ENCODE measurements around the gene TLE1. TPM values are rescaled to one million over a fixed set of nuclear protein-coding genes. Genes with fewer than 3 reads are reported as not detected.
"Not testable (repeated sequence)": the region's sequence is repeated elsewhere in the genome, so short reads cannot be mapped to it uniquely, and the experiment has no call there.

TLE1 gene
- polyA plus RNA-seq, 4 donors: 5.9 to 28.6 (median 18.8) TPM

DNA sequence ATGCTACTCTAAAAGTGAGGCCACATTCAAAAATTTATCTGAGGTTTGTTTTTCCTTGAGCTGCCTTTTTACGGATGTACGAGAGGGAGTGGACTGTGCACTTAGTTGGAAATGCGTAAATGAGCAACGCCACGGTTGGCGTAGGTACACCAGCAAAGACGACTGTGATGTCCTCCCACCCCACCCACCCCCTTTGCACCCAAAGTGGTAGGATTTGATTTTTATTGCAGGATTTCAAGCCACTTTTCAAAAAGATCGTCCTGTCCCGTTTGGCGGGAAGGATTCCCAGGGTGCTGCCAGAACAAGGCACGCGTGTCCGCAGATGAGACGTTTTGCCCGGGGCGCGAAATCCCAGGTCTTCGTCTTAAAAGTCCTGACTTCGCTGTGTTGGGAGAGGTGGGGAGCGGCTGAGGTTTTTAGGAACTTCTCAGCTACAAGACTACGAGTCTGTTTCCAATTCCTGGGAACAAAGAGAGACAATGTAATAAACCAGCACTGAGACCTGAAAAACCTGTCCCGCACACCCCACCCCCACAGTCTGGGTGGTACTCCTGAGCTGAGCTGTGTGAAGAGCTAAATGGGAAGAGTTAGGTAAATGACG, 1.0 kb upstream of the TLE1 start:
- Histone ChIP-seq H3K9me3 (ENCODE audit: control insufficient read depth in 2 of 2, insufficient read depth in 1 of 2, low read depth in 1 of 2, low read length in 1 of 2) (no peaks in the 10 kb centered on the region), H3K36me3 (ENCODE audit: control insufficient read depth in 3 of 3, insufficient read depth in 2 of 3, low read depth in 1 of 3, low read length in 3 of 3) (no peaks in the 10 kb centered on the region), H3K4me3 (ENCODE audit: low read depth in 1 of 3, low read length in 3 of 3) (peak overlapping the region; percentile 0 to 69 (median 63)), H3K27me3 (ENCODE audit: control insufficient read depth in 3 of 3, insufficient read depth in 3 of 3, low read length in 3 of 3) (peaks cover 0 to 9% (median 0%) of the 10 kb centered on the region in 3 donors), H3K4me1 (ENCODE audit: control insufficient read depth in 3 of 3, insufficient read depth in 2 of 3, low read depth in 1 of 3, low read length in 2 of 3) (peaks cover 0 to 18% (median 4%) of the 10 kb centered on the region in 3 donors), H3K27ac (ENCODE audit: low read depth in 1 of 3, low read length in 2 of 3) (peak overlapping the region in 2 of 3 donors; percentile 2 to 31)
- DNase-seq: peak; percentile 23 to 75
- 5 to 13% (median 9%) methylated on average over 23 of the region's 23 CpGs for WGBS, 3 donors
- no peak for FAIRE-seq

DNA sequence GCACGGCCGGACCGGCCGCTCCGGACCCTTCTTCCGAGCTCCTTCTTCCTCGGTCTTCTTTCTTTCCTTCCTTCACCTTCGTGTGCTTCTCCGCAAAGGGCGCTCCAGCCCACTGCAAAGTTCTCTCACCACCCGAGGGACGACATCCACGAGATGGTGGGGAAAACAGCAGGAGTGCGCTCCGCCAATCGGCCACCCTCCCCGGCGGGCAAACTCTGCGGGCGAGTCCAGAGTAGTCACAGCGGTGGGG, 329 bp downstream of the TLE1 start:
- not testable (repeated sequence) for H3K27me3 ChIP-seq (ENCODE audit: control insufficient read depth in 3 of 3, insufficient read depth in 3 of 3, low read length in 3 of 3); H3K36me3 ChIP-seq (ENCODE audit: control insufficient read depth in 3 of 3, insufficient read depth in 2 of 3, low read depth in 1 of 3, low read length in 3 of 3); DNase-seq; FAIRE-seq; H3K9me3 ChIP-seq (ENCODE audit: control insufficient read depth in 2 of 2, insufficient read depth in 1 of 2, low read depth in 1 of 2, low read length in 1 of 2)
- H3K27ac ChIP-seq (ENCODE audit: low read depth in 1 of 3, low read length in 2 of 3): peak overlapping the region; percentile 56 to 88 (median 77)
- WGBS, 3 donors: 0 to 1% (median 0%) methylated on average over 16 to 21 of the region's 21 CpGs
- H3K4me3 ChIP-seq (ENCODE audit: low read depth in 1 of 3, low read length in 3 of 3): peak overlapping the region; percentile 63 to 90 (median 69)
- H3K4me1 ChIP-seq (ENCODE audit: control insufficient read depth in 3 of 3, insufficient read depth in 2 of 3, low read depth in 1 of 3, low read length in 2 of 3): peaks cover 2 to 18% (median 4%) of the 10 kb centered on the region in 3 donors

DNA sequence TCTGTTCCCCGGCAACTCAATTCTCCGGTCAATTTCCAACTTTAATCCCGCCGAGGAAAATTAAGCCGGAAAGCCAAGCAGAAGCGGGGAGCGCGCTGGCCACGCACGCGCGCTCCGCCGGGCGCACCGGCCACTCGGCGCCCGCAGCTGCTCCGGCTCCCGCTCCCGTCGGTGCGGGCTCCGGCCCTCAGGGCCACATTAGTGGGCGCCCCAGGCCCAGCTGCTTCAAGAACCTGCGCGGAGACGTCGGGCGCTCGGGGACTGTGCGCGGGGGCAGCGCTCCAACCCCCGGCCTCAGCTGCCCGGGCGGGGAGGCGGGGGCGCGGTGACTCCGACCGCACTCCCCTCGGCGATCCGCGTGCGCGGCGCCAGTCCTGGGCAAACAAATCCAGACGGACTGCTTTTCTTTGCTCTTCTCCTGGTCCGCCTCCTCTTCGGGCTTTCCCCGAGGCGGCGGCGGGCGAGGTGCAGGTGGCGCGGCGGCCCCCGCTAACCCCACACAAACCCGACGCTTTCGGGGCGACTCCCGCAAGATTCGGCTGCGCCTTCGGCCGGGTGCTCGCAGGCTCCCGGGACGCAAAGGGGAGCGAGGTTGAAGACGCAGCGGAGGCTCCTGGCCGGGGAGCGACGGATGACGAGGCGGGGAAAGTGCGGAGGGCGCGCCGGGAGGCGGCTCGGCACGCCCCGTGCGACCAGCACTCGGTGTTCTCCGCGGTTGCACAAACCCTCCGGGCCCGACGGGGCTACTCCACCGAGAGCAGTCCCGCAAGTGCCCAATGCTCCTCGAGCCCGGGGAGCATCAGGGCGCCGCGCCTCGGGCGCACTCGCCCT, 870 bp downstream of the TLE1 start:
- FAIRE-seq; H3K27me3 ChIP-seq (ENCODE audit: control insufficient read depth in 3 of 3, insufficient read depth in 3 of 3, low read length in 3 of 3); H3K9me3 ChIP-seq (ENCODE audit: control insufficient read depth in 2 of 2, insufficient read depth in 1 of 2, low read depth in 1 of 2, low read length in 1 of 2); H3K36me3 ChIP-seq (ENCODE audit: control insufficient read depth in 3 of 3, insufficient read depth in 2 of 3, low read depth in 1 of 3, low read length in 3 of 3): not testable (repeated sequence)
- H3K4me1 ChIP-seq (ENCODE audit: control insufficient read depth in 3 of 3, insufficient read depth in 2 of 3, low read depth in 1 of 3, low read length in 2 of 3): peaks cover 2 to 18% (median 4%) of the 10 kb centered on the region in 3 donors
- peak overlapping the region; percentile 63 to 90 (median 69) for H3K4me3 ChIP-seq (ENCODE audit: low read depth in 1 of 3, low read length in 3 of 3)
- 0 to 2% (median 0%) methylated on average over 74 to 107 of the region's 107 CpGs for WGBS, 3 donors
- peak overlapping the region in 2 of 3 donors; percentile 77 to 88 for H3K27ac ChIP-seq (ENCODE audit: low read depth in 1 of 3, low read length in 2 of 3)
- DNase-seq: peak; percentile 73 to 78

- Histone ChIP-seq H3K27ac (ENCODE audit: low read depth in 1 of 3, low read length in 2 of 3) (peak overlapping the region in 2 of 3 donors; percentile 66 to 88), H3K4me3 (ENCODE audit: low read depth in 1 of 3, low read length in 3 of 3) (peak overlapping the region; percentile 63 to 90 (median 69)), H3K4me1 (ENCODE audit: control insufficient read depth in 3 of 3, insufficient read depth in 2 of 3, low read depth in 1 of 3, low read length in 2 of 3) (peaks cover 2 to 18% (median 4%) of the 10 kb centered on the region in 3 donors), H3K36me3 (ENCODE audit: control insufficient read depth in 3 of 3, insufficient read depth in 2 of 3, low read depth in 1 of 3, low read length in 3 of 3) (no peaks in the 10 kb centered on the region), H3K27me3 (ENCODE audit: control insufficient read depth in 3 of 3, insufficient read depth in 3 of 3, low read length in 3 of 3) (peaks cover 0 to 3% (median 0%) of the 10 kb centered on the region in 3 donors), H3K9me3 (ENCODE audit: control insufficient read depth in 2 of 2, insufficient read depth in 1 of 2, low read depth in 1 of 2, low read length in 1 of 2) (no peaks in the 10 kb centered on the region)
- 1 to 3% (median 1%) methylated on average over 45 to 51 of the region's 51 CpGs for WGBS, 3 donors
- FAIRE-seq (no peak), DNase-seq (peak; percentile 31 to 78)
Measured at GRCh38 chr9:81687521-81688261, 1.7 kb downstream of the TLE1 start.

DNA sequence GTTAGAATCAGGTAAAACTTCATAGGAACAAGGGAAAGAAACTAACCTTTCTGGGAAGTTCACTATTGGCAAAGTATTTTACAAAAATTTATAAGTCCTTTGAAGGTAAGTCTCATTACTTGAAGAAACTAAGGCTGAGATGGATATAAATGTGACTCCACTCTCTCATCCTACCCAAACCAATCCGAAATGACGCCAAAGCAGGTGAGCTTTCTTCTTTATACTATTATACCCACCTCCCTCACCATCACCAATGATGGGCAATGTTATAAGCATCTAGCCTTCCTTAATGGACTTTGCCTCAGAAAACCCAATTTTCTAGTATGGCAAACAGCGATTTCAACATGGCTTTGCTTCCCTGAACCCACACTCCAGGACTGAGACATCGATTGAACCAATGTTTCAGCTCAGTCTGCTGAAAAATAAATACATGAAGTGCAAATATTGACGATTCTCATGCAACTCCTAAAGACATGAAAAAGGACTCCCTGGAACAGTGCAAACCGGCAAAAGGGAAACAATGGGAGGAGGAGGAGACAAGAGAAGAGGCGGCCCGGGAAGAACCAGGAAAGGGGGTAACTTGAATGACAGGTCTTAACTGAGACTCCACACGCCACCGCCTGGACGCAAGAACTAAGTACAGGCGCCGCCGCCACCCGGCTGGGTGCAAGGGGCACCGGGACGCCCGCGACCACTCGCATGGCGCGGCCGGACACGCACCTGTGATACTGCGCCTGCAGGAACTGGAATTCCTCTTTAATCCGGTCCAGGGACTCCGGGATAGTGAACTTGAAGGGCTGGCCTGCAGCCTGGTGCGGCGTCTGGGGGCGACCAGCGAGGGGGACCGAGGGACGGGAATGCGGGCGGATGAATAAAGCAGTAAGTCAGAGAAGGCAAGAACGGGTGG, 2.5 kb downstream of the TLE1 start:
- Histone ChIP-seq H3K27me3 (ENCODE audit: control insufficient read depth in 3 of 3, insufficient read depth in 3 of 3, low read length in 3 of 3) (peaks cover 0 to 3% (median 0%) of the 10 kb centered on the region in 3 donors), H3K4me3 (ENCODE audit: low read depth in 1 of 3, low read length in 3 of 3) (peak overlapping the region; percentile 63 to 90 (median 69)), H3K36me3 (ENCODE audit: control insufficient read depth in 3 of 3, insufficient read depth in 2 of 3, low read depth in 1 of 3, low read length in 3 of 3) (peaks cover 0 to 4% (median 0%) of the 10 kb centered on the region in 3 donors), H3K9me3 (ENCODE audit: control insufficient read depth in 2 of 2, insufficient read depth in 1 of 2, low read depth in 1 of 2, low read length in 1 of 2) (no peaks in the 10 kb centered on the region), H3K4me1 (ENCODE audit: control insufficient read depth in 3 of 3, insufficient read depth in 2 of 3, low read depth in 1 of 3, low read length in 2 of 3) (peaks cover 4 to 18% (median 5%) of the 10 kb centered on the region in 3 donors), H3K27ac (ENCODE audit: low read depth in 1 of 3, low read length in 2 of 3) (peak overlapping the region in 2 of 3 donors; percentile 66 to 88)
- DNase-seq (peak; percentile 84 to 90), FAIRE-seq (no peak)
- 4 to 5% (median 4%) methylated on average over 36 of the region's 36 CpGs for WGBS, 3 donors

DNA sequence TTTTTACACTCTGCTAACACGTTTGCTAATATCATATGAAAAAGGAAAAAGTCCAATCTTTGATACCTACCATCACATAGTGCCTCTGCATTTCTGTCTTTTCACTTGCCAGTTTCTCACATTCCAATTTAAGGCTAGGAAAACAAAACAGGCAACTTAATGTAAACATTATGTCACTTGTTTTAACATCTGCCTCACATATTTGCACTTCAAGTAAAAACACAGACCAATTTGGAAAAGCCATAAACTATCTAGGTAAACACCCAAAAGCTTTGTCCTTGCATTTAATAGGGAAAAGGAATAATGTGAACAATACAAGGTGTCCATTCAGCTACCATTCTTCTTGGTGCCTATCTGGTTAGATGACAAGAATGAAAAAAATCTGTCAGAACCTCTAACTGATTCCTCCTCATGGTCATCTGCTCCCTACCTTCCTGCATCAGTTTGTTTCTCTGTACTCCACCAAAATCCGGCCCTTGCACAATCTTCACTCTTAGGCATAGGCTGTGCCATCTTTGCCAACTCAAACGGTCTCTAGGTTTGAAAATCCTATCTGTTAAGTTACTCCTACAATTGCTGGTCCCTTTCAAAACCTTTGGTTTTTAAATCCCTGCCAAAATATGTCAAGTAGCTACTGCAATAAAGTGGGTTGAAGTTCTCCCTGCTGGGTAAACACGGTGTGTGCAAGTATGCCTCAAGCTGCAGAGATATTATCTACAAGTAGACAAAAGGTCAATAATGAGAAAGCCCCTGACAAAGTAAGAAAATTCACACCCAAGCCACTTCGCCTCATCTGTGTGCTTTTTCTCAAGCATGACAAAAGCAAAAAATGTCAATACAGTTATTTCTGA, 3.4 kb downstream of the TLE1 start:
- Histone ChIP-seq H3K4me3 (ENCODE audit: low read depth in 1 of 3, low read length in 3 of 3) (peak overlapping the region in 1 of 3 donors; percentile 69), H3K9me3 (ENCODE audit: control insufficient read depth in 2 of 2, insufficient read depth in 1 of 2, low read depth in 1 of 2, low read length in 1 of 2) (no peaks in the 10 kb centered on the region), H3K27me3 (ENCODE audit: control insufficient read depth in 3 of 3, insufficient read depth in 3 of 3, low read length in 3 of 3) (peaks cover 0 to 3% (median 0%) of the 10 kb centered on the region in 3 donors), H3K27ac (ENCODE audit: low read depth in 1 of 3, low read length in 2 of 3) (no peak overlapping the region), H3K4me1 (ENCODE audit: control insufficient read depth in 3 of 3, insufficient read depth in 2 of 3, low read depth in 1 of 3, low read length in 2 of 3) (peaks cover 4 to 18% (median 5%) of the 10 kb centered on the region in 3 donors), H3K36me3 (ENCODE audit: control insufficient read depth in 3 of 3, insufficient read depth in 2 of 3, low read depth in 1 of 3, low read length in 3 of 3) (peaks cover 0 to 12% (median 0%) of the 10 kb centered on the region in 3 donors)
- FAIRE-seq (no peak), DNase-seq (peak; percentile 41 to 47)
- 19 to 33% (median 30%) methylated on average over 5 of the region's 5 CpGs for WGBS, 3 donors

- no peak for FAIRE-seq
- H3K4me1 ChIP-seq (ENCODE audit: control insufficient read depth in 3 of 3, insufficient read depth in 2 of 3, low read depth in 1 of 3, low read length in 2 of 3): peaks cover 4 to 9% (median 7%) of the 10 kb centered on the region in 3 donors
- no peak overlapping the region for H3K4me3 ChIP-seq (ENCODE audit: low read depth in 1 of 3, low read length in 3 of 3)
- WGBS, 3 donors: 83 to 86% (median 86%) methylated on average over 4 of the region's 4 CpGs
- H3K27ac ChIP-seq (ENCODE audit: low read depth in 1 of 3, low read length in 2 of 3): no peak overlapping the region
- H3K27me3 ChIP-seq (ENCODE audit: control insufficient read depth in 3 of 3, insufficient read depth in 3 of 3, low read length in 3 of 3): no peaks in the 10 kb centered on the region
- H3K9me3 ChIP-seq (ENCODE audit: control insufficient read depth in 2 of 2, insufficient read depth in 1 of 2, low read depth in 1 of 2, low read length in 1 of 2): no peaks in the 10 kb centered on the region
- H3K36me3 ChIP-seq (ENCODE audit: control insufficient read depth in 3 of 3, insufficient read depth in 2 of 3, low read depth in 1 of 3, low read length in 3 of 3): peaks cover 0 to 19% (median 0%) of the 10 kb centered on the region in 3 donors
- DNase-seq: no peak
Measured at GRCh38 chr9:81684635-81685034, 4.7 kb downstream of the TLE1 start.
